Right atrium auricular region (tissue), 2 donors: Measurements from ENCODE around the gene PPIL4. TPM values are rescaled to one million over a fixed set of nuclear protein-coding genes. Genes with fewer than 3 reads are reported as not detected.

ENCODE experiments used
- DNase-seq: peaks from one replicate; pipeline ENCODE4 v3.0.0-alpha.2; 2019; ENCODE audit warnings: low spot score
- H3K27ac ChIP-seq, 2 donors: fragments of 200-600 bp; sonication (generic); 1 replicate in 1 of 2; 2 replicates in 1 of 2; pipeline ENCODE4 v1.5.1; 2016 to 2019
- H3K27me3 ChIP-seq, 2 donors: fragments of 200-600 bp; sonication (generic); one replicate each; pipeline versions ENCODE4 v1.5.1 to v1.6.0; 2017 to 2019
- H3K36me3 ChIP-seq: fragments of 200-600 bp; sonication (generic); one replicate; pipeline ENCODE4 v1.5.1; 2016
- H3K4me1 ChIP-seq, 2 donors: fragments of 200-600 bp; sonication (generic); one replicate each; pipeline versions ENCODE4 v1.5.1 to v1.6.0; 2017 to 2019
- H3K4me3 ChIP-seq, 2 donors: fragments of 200-600 bp; sonication (generic); 1 replicate in 1 of 2; 2 replicates in 1 of 2; pipeline ENCODE4 v1.5.1; 2017 to 2019; ENCODE audit warnings: mild to moderate bottlenecking in 1 of 2, moderate library complexity in 1 of 2
- H3K9me3 ChIP-seq, 2 donors: fragments of 200-600 bp; sonication (generic); one replicate each; pipeline ENCODE4 v1.5.1; 2019
- CTCF ChIP-seq, 2 donors: fragments of 200-600 bp; sonication (generic); IDR thresholded peaks; one replicate each; pipeline ENCODE4 v1.5.1; 2019; ENCODE audit warnings: antibody characterized with exemption in 2 of 2
- total RNA-seq, 2 donors: library from RNA; depleted of rRNA; stranded (reverse); fragments of >200 nt; gene quantifications; one replicate each; pipeline ENCODE4 v1.1.0, GENCODE V29; 2016

PPIL4 gene
- total RNA-seq, 2 donors from 2014 or later: 14.6 to 17.0 TPM

GRCh38 chr6:149567945-149568585 is 22.2 kb upstream of the PPIL4 start:
- TF ChIP-seq CTCF (IDR thresholded peaks at IDR 0.05): no peak
- H3K4me3 ChIP-seq: no peak overlapping the region

GRCh38 chr6:149567194-149567586 is 21.3 kb upstream of the PPIL4 start:
- Histone ChIP-seq H3K4me1 (peaks cover 0 to 18% of the 10 kb centered on the region in 2 donors), H3K27ac (peak overlapping the region; percentile 95), H3K27me3 (no peaks in the 10 kb centered on the region), H3K4me3 (peak overlapping the region; percentile 99), H3K9me3 (no peaks in the 10 kb centered on the region), H3K36me3 (no peaks in the 10 kb centered on the region)
- TF ChIP-seq CTCF (IDR thresholded peaks at IDR 0.05): no peak
- no peak for DNase-seq

More at GRCh38 chr6:149567945-149568585, 22.2 kb upstream of the PPIL4 start:
- Histone ChIP-seq H3K9me3 (no peaks in the 10 kb centered on the region), H3K36me3 (peaks cover under 1% of the 10 kb centered on the region), H3K4me1 (peaks cover 0 to 18% of the 10 kb centered on the region in 2 donors), H3K27ac (no peak overlapping the region), H3K27me3 (no peaks in the 10 kb centered on the region)
- no peak for DNase-seq

GRCh38 chr6:149566410-149567193 is 20.8 kb upstream of the PPIL4 start:
- DNase-seq: no peak
- Histone ChIP-seq H3K9me3 (no peaks in the 10 kb centered on the region), H3K4me3 (peak overlapping the region; percentile 99), H3K27ac (peak overlapping the region; percentile 95), H3K4me1 (peaks cover 0 to 18% of the 10 kb centered on the region in 2 donors), H3K36me3 (no peaks in the 10 kb centered on the region), H3K27me3 (no peaks in the 10 kb centered on the region)
- TF ChIP-seq CTCF (IDR thresholded peaks at IDR 0.05): no peak

- peak; percentile 52 to 72 for TF ChIP-seq CTCF (IDR thresholded peaks at IDR 0.05)
- Histone ChIP-seq H3K4me1 (peaks cover 0 to 18% of the 10 kb centered on the region in 2 donors), H3K4me3 (peak within 1 kb of the TSS; percentile 99), H3K36me3 (no peaks in the 10 kb centered on the region), H3K9me3 (no peaks in the 10 kb centered on the region), H3K27me3 (no peaks in the 10 kb centered on the region), H3K27ac (peak within 1 kb of the TSS; percentile 95)
- DNase-seq: peak; percentile 87
Observed at GRCh38 chr6:149565527-149566409, 19.9 kb upstream of the PPIL4 start, which contains the start of gene GINM1. GINM1 (plus strand) TSS chr6:149566375; CDS start chr6:149566415, 40 bp downstream.

GRCh38 chr6:149563928-149564325 is 18.1 kb upstream of the PPIL4 start:
- no peaks in the 10 kb centered on the region for H3K9me3 ChIP-seq
- no peak overlapping the region for H3K4me3 ChIP-seq
- TF ChIP-seq CTCF (IDR thresholded peaks at IDR 0.05): no peak
- H3K27me3 ChIP-seq: no peaks in the 10 kb centered on the region
- H3K4me1 ChIP-seq: peaks cover 0 to 18% of the 10 kb centered on the region in 2 donors
- H3K36me3 ChIP-seq: no peaks in the 10 kb centered on the region
- no peak overlapping the region for H3K27ac ChIP-seq
- DNase-seq: no peak
